Activated CD8-positive, alpha-beta memory T cell treated with anti-CD3 and anti-CD28 coated beads, Interleukin-2, amount 50 U/mL, for 48 hours (primary cell): ENCODE measurements around the gene ROBO1.

ENCODE experiments used
- DNase-seq: peaks from one replicate; pipeline ENCODE4 v3.0.0-alpha.2; 2020

Gene ROBO1

DNA sequence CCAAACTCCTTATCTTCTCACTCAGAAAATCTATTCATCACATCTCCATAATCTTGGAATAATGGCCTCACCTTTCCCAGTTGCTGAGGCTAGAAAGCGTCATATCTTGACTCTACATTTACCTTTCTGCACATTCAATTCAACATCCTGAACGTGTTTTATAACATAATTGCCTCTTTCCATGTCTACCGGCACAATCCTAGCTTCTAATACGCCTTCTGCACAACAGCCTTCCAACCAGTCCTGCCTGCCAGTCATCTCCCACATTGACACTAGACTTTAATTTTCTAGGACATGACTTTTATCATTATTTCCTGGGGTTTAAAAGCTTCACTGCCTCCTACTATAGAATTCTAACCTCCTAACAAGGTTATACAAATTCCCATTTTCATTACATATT, 906.6 kb downstream of the ROBO1 start:
- no peak for DNase-seq

DNA sequence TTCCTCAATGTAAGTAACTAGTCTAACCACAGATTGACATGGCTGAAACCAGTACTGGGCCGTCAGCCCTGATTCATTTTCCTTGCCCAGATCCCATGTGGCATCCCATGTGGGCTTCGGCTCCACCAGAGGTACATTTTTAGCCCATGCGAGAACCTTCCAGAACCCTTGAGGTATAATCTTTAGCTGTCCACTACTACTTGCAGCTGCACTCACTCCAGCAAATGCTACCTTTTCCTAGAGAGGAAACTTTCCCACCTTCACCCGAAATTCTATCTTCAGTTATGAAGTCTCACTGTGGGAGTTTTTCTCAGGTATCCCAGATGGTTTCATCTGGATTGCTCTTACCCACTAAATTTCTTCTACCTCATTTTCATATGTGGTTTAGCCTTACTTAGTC, 907.2 kb downstream of the ROBO1 start:
- DNase-seq = no peak

DNA sequence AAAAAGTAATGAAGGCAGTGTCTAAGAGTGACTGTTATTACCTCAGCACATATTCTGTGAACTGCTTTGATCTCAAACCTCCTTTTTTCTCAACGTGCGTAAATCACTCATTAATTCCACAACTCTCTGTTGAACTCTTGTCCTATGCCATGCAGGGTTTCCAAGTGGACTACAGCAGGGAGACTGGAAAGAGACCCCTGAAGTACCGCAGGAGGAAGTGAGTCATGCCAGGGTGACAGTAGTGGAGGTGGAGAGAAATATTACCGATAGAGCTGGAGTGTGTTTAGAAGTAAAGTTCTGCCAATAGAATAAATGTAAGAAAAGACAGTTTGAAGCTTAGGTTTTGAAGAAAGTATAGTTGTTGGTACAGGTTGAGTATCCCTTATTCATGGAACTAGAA, 908.9 kb downstream of the ROBO1 start:
- no peak for DNase-seq

DNA sequence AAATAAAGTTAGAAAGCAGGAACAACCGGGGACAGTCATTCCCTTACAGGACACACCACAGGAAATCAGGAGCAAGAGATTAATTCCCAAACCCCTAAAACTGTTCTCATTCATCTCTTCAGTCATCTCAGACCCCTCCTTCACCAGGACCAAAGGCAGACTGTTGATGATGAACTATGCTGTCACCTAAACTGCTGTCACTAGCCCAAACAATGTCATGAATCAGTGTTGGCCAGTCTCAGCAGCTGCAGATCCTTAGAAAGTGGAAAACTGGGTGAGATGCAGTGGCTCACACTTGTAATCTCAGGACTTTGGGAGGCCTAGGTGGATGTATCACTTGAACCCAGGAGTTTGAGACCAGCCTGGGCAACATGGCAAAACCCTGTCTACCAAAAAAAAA, 909.6 kb downstream of the ROBO1 start:
- no peak for DNase-seq

DNA sequence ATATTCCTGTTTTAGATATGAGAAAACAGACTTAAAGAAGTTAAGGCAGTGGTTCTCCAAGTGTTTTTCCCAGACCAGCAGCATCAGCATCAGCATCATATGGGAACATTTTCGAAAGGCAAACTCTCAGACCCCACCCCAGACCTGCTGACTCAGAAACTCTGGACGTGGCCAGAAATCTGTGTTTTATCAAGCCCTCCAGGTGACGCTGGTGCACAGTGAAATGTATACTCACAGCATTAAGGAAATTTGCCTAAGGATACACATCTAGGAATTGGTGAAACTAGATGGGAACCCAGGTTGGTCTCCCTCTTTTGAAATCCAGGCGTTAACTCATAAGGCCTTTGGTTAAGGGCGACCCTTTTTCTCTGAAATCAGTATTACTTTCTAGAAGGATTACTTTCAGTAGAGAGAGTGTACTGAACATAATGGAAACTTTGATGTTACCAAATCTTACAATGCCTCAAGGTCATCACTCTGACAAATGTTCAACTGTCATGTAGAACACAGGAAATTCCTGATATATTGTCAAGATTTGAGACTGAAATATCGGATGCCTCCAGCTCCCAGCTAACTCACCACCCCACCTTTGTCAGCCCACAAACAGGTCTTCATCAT, 910.2 kb downstream of the ROBO1 start:
- DNase-seq = no peak

DNA sequence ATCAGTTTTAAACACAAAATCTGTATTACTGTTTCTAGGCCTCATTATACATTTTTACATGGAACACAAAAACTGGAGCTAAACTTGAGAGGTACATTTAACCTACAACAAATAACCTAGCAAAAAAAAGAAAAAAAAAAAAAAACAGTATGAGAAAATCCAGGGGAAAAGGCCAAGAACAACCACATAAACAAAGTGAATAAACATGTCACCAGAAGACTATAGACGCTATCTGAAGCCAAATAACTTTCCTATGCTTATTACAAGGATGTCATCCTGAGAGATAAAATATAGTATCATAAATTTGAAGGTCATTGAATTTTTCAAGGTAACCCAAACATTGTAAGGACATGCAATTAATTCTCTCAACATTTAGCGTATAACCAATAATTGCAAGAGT, 911.6 kb downstream of the ROBO1 start:
- no peak for DNase-seq

DNA sequence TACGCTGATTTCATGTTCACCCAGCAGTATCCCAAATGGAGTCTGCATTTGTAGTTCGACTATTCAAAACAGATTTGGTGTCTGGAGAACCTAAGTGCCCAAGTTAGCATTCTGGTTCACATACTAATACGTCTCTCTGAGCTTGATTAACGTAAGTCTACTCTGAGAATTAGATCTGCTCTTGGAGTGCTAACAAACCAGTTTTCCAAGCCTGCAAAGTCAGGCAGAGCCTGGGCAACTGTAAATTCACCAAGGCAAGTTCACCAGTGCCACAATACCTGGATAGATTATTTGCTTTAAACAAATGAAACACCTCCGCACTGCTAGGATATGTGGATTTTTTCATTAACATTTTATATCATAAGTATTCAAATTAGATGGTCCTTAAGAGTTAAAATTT, 912.6 kb downstream of the ROBO1 start:
- no peak for DNase-seq

DNA sequence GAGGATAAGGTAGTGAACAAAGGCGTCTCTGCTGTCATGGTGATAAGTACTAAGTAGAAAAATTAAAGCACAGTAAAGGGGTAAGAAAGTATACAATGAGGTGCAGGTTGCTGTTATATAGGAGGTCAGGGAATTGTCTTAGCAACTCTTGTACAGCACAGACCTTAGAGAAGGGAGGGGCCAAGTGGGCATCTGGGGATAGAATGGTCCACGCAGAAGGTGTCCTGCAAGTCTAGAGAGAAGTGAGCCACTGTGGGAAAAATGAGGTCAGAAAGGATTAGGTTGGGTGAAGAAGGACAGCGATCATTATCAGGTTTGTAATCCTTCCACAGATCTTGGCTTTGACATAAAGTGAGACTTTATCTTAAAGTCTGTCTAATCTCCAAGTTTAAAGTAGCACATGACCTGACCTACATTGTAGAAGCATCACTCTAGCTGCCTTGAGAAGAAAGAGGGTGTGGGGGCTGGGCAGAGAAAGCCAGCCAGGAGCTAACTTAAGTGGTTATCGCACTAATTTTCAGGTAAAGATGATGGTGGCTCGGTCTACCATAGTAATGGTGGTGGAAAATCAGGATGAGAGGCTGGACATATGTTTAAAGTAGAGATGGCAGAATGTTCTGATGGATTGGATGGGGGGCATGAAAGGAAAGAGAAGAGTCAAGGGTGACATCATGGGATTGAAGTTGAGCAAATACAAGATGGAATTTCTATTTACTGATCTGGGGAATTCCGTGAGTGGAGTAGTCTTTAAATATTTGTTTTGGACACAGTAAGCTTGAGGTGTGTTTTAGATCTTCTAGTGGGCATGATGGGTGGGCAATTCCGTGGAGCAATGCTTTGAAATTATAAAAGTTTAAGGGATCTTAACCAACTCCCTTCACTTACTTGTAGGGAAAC, 919.2 kb downstream of the ROBO1 start:
- DNase-seq = no peak

DNA sequence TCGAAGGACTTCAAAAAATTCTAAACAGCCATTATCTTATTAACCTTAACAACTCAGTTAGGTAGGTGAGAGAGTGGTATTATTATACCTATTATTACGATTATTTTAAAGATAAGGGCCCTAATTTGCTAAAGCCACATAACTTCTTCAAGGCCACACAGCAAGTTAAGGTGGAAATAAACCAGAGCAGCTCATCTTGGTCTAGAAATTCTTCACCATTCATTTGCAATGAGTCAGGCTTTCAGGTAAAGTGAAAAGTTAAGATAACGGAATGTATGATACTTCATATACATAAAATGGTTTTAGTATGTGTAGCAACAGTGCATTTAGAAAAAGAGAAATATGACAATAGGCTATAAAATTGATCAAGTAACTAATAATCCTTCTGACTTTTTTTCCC, 920.2 kb downstream of the ROBO1 start:
- no peak for DNase-seq

DNA sequence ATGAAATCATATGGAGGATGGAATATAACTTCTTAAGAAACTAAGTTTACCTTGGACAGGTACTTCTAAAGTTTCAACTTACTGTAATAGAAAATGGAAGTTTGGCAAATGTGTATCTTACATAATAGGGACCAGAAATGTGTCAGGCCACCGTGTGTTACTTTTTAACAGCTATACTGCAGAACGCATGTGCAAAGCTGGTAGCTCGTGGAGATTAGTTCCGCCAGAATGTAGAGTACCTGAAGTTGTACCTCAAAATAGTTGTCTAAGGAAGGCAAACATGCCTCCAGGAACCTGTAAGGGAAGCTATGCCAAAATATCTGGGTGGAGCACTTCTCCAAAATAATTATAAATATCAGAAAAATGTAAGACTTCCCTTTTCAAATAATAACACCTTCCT, 920.6 kb downstream of the ROBO1 start:
- no peak for DNase-seq

DNA sequence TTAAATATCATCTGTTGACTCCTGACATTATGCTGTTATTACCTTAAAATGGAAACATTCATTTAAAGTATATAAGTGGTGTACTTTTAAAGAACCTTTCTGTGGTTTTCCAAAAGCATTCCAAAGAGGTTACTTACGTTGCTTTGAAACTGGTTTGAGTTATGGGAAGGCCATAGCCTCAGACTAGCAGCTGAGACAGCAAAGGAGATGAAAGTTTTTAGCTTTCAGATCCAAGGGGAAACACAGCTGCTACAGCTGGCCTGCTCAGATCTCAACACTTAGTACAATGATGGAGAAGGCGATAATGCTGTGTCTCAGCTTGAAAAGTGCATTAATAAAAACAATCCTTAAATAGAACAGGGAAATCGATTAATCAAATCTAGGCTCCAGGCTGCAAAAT, 921.1 kb downstream of the ROBO1 start:
- DNase-seq = no peak

DNA sequence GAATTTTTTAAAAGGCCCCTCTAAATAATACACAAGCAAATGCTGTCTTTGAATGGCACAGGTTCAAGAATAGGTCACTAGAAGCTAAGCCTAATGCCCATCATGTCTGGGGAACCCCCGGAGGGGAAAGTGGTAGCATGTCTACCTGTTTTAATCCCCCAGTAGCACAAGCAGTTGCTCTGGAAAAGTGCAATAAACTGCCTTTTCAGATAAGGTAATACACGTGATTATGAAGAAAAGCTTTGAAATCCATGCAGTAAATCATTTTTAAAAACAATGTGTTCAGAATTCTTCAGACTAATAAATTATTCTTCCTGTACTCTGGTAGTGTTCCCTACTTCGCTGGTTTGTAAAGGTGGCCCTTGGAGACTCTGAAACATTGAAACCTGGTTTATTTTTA, 922.2 kb downstream of the ROBO1 start:
- DNase-seq = no peak

DNA sequence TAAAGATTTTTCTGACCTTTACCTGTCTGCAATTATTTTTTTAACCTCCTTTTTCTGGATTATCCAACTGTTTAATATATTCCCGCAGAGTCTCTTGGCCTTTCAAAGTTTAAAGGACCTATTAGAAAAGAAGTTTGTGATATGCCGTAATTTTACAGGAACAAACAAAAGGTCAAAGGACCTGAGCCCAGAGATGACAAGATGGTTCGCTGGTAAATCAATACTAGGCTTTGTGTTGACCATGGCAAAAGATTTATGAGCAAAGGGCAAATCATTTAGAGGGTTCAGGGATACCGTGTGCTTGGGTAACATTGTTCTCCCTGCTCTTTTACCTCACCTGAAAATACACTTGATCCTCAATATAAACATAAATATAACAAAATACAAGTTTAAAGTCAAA, 923.5 kb downstream of the ROBO1 start:
- no peak for DNase-seq

DNA sequence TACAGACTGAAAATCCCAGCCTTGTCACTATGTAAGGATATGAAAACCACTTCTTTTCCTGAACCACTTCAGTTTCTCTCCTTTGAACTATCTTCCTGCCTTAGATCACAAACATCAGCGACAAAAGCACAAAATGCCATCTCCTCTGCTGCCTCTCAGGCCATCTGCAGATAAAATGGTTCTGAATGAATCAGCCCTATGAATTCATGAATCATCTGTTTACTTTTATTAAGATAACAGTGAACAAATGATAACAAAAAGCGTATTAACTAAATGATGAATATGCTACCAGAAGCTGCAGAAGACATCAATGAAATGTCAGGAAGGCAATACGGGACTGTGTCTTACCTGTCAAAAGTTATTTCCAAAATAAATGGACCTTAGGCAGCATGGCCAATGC, 928.1 kb downstream of the ROBO1 start:
- DNase-seq = no peak

DNA sequence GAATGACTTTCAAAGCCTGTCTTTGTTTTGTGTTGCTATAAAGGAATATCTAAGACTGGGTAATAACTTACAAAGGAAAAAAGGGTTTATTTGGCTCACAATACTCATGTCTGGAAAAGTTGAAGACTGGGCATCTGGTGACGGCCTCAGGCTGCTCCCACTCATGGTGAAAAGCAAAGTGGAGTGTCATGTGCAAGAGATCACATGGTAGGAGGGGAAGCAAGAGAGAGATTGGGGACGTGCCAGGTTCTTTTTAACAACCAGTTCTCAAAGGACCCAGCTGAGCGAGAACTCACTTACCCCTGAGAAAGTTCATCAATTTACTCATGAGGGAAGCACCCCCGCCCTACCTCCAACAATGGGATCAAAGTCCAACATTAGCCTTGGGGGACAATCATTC, 929.4 kb downstream of the ROBO1 start:
- no peak for DNase-seq

DNA sequence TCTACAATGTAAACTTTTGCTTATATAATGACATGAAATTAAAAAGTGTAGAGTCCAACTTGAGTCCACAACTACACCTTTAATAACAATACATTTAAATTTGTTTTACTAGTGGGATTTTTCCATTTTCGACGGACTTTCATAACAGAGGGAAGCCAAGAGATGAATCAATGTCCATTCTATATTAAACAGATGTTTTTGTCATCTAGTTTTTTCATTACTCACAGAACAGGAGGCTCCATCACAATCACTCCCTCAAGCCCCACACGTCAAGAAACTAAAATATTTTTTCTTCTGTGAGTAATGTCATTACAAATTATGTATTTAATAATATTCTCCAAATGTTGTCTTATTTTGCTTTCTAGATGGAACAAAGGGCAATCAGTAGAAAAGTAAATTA, 932.9 kb downstream of the ROBO1 start:
- DNase-seq = no peak

DNA sequence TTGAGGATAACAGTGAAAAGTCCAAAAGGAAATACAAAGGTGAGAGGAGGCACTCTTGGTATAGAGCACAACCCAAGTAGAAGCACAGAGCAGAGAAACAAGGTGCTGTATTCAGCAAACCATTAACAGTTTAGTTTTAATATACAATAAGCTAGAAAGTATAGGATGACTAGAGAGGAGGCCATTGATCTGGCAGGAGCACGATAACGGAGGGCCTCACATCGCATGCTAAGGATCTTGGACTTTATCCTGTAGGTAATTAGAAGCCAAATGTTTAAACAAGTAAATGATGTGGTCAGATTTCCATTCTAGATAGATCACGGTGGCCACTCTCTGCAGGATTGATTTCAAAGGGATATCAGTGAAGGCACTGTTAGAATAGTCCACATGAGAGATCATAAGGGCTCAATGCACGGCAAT, 935.0 kb downstream of the ROBO1 start:
- no peak for DNase-seq

DNA sequence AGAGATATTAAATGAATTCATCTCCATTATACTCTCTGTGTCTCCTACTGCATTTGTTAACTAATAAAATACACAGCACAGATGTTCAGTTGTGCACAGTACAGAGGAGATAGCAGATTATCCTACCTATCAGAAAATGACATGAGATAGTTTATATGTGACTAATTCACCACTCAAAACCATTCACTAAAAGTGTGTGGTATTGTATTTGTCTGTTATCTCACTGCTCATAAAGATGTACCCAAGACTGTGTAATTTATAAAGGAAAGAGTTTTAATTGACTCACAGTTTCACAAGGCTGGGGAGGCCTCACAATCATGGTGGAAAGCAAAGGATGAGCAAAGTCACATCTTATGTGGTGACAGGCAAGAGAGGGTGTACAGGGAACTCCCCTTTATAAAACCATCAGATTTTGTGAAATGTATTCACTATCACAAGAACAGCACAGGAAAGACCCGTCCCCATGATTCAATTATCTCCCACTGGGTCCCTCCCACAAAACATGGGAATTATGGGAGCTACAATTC, 936.3 kb downstream of the ROBO1 start:
- DNase-seq = no peak

DNA sequence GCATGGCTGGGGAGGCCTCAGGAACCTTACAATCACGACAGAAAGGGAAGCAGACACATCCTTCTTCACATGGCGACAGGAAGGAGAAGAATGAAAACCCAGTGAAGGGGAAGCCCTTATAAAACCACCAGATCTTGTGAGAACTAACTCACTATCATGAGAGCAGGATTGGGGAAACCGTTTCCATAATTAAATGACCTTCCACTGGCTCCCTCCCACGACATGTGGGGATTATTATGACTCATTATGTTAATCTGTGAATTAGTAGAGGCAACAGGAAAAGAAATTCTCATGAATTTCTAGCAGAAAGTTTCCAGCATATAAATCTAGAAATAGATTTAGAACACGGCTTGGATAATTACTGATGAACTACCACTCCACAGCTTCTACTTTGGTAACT, 937.3 kb downstream of the ROBO1 start:
- DNase-seq = no peak

DNA sequence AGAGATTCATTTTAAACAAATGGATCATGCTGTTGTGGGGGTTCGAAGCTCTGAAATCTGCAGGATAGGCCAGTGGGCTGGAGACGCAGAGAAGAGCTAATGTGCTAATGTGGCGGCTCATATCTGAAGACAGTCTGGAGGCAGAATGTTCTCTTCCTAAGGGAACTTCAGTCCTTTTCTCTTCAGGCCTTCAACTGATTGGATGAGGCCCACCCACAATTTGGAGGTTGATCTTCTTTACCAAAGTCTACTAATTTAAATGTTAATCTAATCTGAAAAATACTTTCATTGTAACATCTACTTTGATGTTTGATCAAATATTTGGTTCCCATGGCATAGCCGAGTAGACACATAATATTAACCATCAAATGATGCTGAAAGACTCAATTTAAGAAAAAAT, 940.2 kb downstream of the ROBO1 start:
- no peak for DNase-seq

DNA sequence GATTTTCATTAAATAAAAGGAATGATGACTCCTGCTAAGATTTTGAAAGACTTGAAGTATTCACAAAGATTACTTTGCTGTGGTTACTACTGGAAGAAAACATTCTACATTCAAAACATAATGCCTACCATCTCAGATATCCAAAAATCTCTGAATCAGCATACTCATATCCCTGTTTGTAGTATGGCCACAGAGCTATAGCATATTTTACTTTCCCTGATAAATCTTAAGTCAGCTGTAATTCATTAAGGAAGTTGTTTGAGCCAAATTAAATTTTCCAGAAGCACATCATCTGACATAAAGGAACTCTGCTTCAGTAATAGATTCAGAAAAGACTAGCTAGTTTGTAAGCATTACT, 942.0 kb downstream of the ROBO1 start:
- DNase-seq = no peak

DNA sequence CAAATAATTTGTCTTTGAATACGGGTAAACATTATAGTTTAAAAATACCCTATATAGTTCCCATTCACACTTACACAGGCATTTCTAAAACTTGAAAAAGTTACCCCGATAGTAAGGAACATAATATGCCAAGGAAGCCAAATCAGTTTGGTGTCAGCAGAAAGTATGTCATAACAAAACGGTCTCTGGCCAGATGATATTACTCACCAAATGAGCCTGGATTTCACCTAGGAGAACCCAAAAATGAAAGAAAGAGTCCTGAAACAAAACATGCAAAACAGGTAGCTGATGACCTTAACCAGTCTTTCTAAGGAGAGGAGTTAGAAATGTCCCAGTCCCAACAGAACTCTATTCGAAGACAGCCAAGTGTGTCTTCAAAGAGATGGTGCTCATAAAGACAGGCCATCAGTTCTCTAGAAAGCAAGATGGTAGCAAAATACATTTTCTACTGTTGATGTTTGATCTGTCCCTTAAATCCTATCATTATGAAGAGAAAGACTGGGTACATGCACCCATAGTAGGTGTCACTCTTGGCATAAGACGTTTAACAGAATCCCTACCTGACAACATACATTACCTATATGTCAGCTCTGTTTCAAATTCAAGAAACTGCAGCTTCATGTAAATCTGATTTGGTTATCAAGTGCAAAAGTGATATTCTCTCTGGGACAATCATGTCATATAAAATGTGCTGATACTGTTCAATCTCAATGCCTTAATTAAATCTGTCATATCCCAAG, 942.5 kb downstream of the ROBO1 start:
- DNase-seq = no peak

DNA sequence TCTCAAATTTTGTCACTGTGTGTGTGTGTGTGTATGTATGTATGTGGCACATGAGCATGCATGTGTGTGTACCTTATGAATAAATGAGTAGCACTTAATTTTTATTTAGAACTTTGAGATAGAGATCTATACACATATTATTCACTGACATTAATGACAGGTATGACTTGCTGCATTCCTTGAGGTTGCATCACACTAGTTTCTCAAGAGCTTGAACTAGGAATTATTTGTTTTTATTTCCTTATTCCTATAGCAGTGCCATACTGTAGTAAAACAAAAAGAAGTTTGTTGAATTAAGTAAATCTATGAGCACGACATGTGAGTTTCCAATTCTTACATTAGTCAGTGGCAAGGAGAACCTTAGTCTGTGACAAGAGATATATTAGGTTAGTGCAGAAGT, 943.9 kb downstream of the ROBO1 start:
- DNase-seq = no peak

DNA sequence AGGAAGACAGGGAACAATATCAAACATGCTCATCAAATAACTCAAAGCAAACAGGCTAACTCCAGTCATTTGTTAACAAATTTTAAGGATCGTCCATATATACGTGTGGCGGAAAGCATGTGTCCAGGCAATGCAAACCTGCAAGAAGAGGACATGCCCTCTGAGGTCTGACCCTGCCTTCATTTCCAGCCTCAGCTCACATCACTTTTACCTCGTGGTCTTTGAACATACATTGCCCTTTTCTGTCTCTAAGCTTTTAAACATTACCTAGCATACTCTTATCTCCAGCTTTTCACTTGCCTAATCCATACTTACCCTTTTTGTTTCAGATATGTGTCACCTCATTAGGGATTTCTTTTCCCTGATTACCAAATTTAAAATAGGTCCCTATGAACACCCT, 944.4 kb downstream of the ROBO1 start:
- no peak for DNase-seq
